ENCODE data around the gene ZNF853.
"Not testable (repeated sequence)": the region's sequence is repeated elsewhere in the genome, so short reads cannot be mapped to it uniquely, and the experiment has no call there.

The ZNF853 gene

GRCh38 chr7:6654842-6655610 is 39.6 kb downstream of the ZNF853 start:
- DNase-seq (ENCODE audit: insufficient read length, low spot score): peak; percentile 15
- no peak for TF ChIP-seq CTCF (IDR thresholded peaks at IDR 0.05; ENCODE audit: insufficient read depth, missing control alignments)
- no peak for FAIRE-seq

GRCh38 chr7:6655636-6656385 is 40.4 kb downstream of the ZNF853 start:
- no peak for TF ChIP-seq CTCF (IDR thresholded peaks at IDR 0.05; ENCODE audit: insufficient read depth, missing control alignments)
- peak; percentile 13 for DNase-seq (ENCODE audit: insufficient read length, low spot score)
- FAIRE-seq: no peak

- DNase-seq (ENCODE audit: insufficient read length, low spot score) (no peak), FAIRE-seq (no peak)
- no peak for TF ChIP-seq CTCF (IDR thresholded peaks at IDR 0.05; ENCODE audit: insufficient read depth, missing control alignments)
Measured at GRCh38 chr7:6656413-6656812, 41.0 kb downstream of the ZNF853 start.

DNA sequence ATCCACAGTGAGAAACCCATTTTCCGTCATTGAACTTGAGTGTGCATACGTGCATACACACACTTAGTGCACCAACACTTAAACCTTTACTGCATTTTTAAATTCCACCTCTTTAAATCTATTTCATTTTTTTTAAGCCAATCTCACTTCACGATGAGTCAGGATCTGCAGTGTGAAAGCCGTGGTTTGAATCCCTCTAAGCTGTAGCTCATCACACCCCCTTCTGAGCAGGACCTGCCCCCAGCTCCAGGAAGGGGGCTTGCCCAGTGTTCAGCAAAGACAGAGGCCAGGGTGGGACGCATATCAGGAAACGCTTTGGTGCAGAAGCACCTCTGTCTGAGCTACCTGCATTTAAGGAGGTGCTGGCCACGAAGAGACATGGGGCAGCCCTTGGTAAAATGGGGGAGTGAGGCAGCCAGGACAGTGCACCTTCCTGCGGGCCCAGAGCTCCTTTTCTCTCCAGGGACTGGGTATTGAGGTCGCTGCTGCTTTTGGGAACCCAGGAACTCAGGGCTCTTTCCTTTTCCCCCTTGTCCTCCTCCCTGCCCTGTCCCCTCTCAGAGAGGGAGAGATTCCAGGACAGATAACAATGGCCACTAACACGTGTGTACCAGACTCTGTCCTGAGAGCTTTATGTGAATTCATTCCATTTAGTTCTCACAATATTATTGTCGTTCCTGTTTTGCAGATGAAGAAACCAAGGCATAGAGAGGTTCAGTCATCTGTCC is 43.4 kb downstream of the ZNF853 start:
- FAIRE-seq (no peak), DNase-seq (ENCODE audit: insufficient read length, low spot score) (no peak)
- no peak for TF ChIP-seq CTCF (IDR thresholded peaks at IDR 0.05; ENCODE audit: insufficient read depth, missing control alignments)

DNA sequence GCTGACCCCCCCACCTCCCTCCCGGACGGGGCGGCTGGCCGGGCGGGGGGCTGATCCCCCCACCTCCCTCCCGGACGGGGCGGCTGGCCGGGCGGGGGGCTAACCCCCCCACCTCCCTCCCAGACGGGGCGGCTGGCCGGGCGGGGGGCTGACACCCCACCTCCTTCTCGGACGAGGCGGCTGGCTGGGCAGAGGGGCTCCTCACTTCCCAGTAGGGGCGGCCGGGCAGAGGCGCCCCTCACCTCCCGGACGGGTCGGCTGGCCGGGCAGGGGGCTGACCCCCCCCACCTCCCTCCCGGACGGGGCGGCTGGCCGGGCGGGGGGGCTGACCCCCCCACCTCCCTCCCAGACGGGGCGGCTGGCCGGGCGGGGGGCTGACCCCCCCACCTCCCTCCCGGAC is 55.4 kb downstream of the ZNF853 start:
- not testable (repeated sequence) for DNase-seq (ENCODE audit: insufficient read length, low spot score); FAIRE-seq

Data from D721Med (cell line).